ENCODE measurements around the gene PTPRD. TPM values are rescaled to one million over a fixed set of nuclear protein-coding genes. Genes with fewer than 3 reads are reported as not detected.

The PTPRD gene
- total and polyA plus RNA-seq, 2 of the 4 experiments (the other 2 are of a cell fraction): 0.07 to 0.18 TPM

DNA sequence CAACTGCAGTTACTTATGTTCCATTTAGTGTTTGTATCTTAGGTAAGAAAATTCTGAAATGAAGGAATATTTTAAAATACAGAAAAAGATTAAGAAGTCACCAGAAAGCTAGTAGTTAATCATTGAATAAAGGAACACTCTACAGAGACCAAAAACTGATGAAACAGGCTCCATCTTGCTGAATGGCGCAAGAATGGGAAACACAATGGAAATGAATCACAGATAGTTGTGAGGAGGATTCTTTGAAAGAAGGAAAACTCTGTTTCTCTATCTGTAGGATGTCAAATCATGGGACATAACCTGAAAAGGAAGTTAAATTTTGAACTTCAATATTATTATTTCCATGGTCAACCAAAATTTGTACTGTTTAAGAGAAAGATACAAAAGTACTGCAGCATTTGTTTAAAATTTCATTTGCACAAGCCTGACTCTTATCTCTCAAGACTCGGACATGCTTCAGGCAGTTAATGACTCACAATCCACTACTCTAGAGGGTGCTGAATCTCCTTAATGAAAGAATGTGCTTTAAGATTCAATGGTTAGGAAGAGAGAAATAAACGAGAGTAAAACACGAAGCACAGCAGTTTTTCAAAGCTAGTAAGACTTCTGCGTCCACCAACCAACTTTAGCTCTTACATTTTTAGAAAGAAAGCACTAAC, 1748.8 kb downstream of the PTPRD start:
- H2AFZ ChIP-seq (replicated peaks; ENCODE audit: low read length, poor library complexity): no peak overlapping the region
- H3K27me3 ChIP-seq (ENCODE audit: control insufficient read depth, insufficient read depth, low read length): peaks cover 3% of the 10 kb centered on the region; the same call in 1 of the 2 replicates
- H3K56ac ChIP-seq (ENCODE audit: extremely low read depth, insufficient read depth, low read length): no peak overlapping the region
- no TSS peak for BruUV-seq (replicated peaks)
- no peak for TF ChIP-seq USF2 (IDR thresholded peaks at IDR 0.05; ENCODE audit: low read depth, low read length)
- TF ChIP-seq MXI1 (IDR thresholded peaks at IDR 0.05; ENCODE audit: borderline replicate concordance, low read depth, low read length): no peak
- no peak for TF ChIP-seq RFX5 (IDR thresholded peaks at IDR 0.05; ENCODE audit: low read depth, low read length)
- TF ChIP-seq FOS (IDR thresholded peaks at IDR 0.05; ENCODE audit: low read depth, low read length): no peak
- no peak for TF ChIP-seq MAZ (IDR thresholded peaks at IDR 0.05; ENCODE audit: borderline replicate concordance, low read depth, low read length)
- H4K91ac ChIP-seq (ENCODE audit: insufficient read depth, low read depth, low read length): no peak overlapping the region
- H3K14ac ChIP-seq (replicated peaks; ENCODE audit: low read depth, low read length): no peak overlapping the region
- H2BK15ac ChIP-seq (ENCODE audit: low read depth, low read length): no peak overlapping the region
- no peak overlapping the region for H3K23ac ChIP-seq (ENCODE audit: low read depth, low read length)
- H3K4me3 ChIP-seq (ENCODE audit: insufficient read depth, low read depth, low read length): no peak overlapping the region
- H3K4me1 ChIP-seq (ENCODE audit: control insufficient read depth, insufficient read depth, low read length): no peaks in the 10 kb centered on the region
- H3K36me3 ChIP-seq (ENCODE audit: control insufficient read depth, insufficient read depth, low read length): no peaks in the 10 kb centered on the region
- H3K9me1 ChIP-seq (ENCODE audit: insufficient read depth, low read length): no peaks in the 10 kb centered on the region
- H4K20me1 ChIP-seq (ENCODE audit: insufficient read depth, low read length): no peaks in the 10 kb centered on the region
- intact Hi-C loops (cut with micrococcal nuclease) (no loop called here), dilution Hi-C loops (cut with HindIII; ENCODE audit: low sequenced_read_pairs, unreplicated experiment) (no loop called here), in situ Hi-C loops (cut with MboI; ENCODE audit: low sequenced_read_pairs) (no loop called here)
- POLR2A ChIA-PET (ENCODE audit: unreplicated experiment): no interaction called here
- no peak overlapping the region for H4K5ac ChIP-seq (ENCODE audit: low read depth, low read length)
- no peak overlapping the region for H3K9ac ChIP-seq (ENCODE audit: low read depth, low read length)
- H2AK9ac ChIP-seq (replicated peaks; ENCODE audit: low read depth, low read length, poor library complexity): no peak overlapping the region
- no peak overlapping the region for H2BK20ac ChIP-seq (ENCODE audit: low read depth, low read length)
- no peak overlapping the region for H3K27ac ChIP-seq (ENCODE audit: insufficient read depth, low read length)
- H3K9me3 ChIP-seq (ENCODE audit: control insufficient read depth, insufficient read depth, low read length): no peaks in the 10 kb centered on the region
- no peak overlapping the region for H4K8ac ChIP-seq (ENCODE audit: low read depth in 2 of 2, low read length in 2 of 2)
- H2BK120ac ChIP-seq (ENCODE audit: low read depth, low read length): no peak overlapping the region
- CTCF ChIA-PET: no interaction called here
- H2BK5ac ChIP-seq (ENCODE audit: low read depth, low read length, poor library complexity, severe bottlenecking): no peak overlapping the region
- no peak overlapping the region for H3K4me2 ChIP-seq (ENCODE audit: low read depth, low read length)
- no CpG with 5 or more reads among the region's 5 CpGs for WGBS, 2 experiments (ENCODE audit: extremely low coverage in 2 of 2, insufficient read length in 1 of 2)
- H3K18ac ChIP-seq (ENCODE audit: low read depth, low read length): no peak overlapping the region
- peak; percentile 77 for ATAC-seq (ENCODE audit: low read depth)
- no peak overlapping the region for H2AK5ac ChIP-seq (ENCODE audit: low read depth, low read length)
- H3K4ac ChIP-seq (ENCODE audit: low read depth, low read length): no peak overlapping the region
- H3K79me1 ChIP-seq (ENCODE audit: low read depth in 1 of 2, low read length in 2 of 2): no peaks in the 10 kb centered on the region
- DNase-seq: no peak
